Smooth muscle cell of the brain vasculature (primary cell): ENCODE data around the gene C2orf92.

Source experiments
- DNase-seq: peaks from one replicate; pipeline ENCODE4 v3.0.0-alpha.2; 2012; ENCODE audit warnings: low read depth, low spot score

C2orf92 gene

GRCh38 chr2:97745474-97746174 is 76.1 kb downstream of the C2orf92 start:
- no peak for DNase-seq

GRCh38 chr2:97747285-97747684 is 77.8 kb downstream of the C2orf92 start:
- no peak for DNase-seq

DNA sequence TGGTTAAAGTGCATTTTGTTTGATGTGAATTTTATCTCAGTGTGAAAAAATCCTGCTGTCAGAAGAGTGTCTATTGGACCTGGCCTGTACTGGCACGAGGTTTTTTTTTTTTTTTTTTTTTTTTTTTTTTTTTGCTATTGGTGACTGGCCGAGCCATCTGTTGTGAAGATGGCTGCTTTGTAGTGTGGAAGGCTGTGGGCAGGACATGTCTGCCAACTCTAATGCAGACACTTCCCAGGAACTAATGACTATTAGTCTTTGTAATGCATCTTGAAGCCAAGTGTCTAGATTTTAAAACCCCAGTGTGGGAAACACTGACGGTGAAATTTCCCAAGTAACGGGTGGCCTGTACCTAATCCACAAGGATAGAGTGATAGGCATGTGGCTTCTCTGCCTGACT is 78.2 kb downstream of the C2orf92 start:
- no peak for DNase-seq

- DNase-seq, result no peak
Measured at GRCh38 chr2:97749581-97749980, 80.1 kb downstream of the C2orf92 start.

GRCh38 chr2:97750017-97750416 is 80.5 kb downstream of the C2orf92 start:
- DNase-seq, result no peak

GRCh38 chr2:97751752-97752151 is 82.2 kb downstream of the C2orf92 start:
- DNase-seq, result no peak
